Prostate gland (tissue), 2 donors: ENCODE measurements around the gene TMEM88. TPM values are rescaled to one million over a fixed set of nuclear protein-coding genes. Genes with fewer than 3 reads are reported as not detected.

Experiments
- DNase-seq: peaks from one replicate; pipeline ENCODE4 v3.0.0-alpha.2; 2019; ENCODE audit warnings: low spot score
- H3K27ac ChIP-seq, 2 donors: fragments of 200-600 bp; sonication (generic); 2 replicates each; pipeline ENCODE4 v1.5.1; 2017 to 2019
- H3K27me3 ChIP-seq: fragments of 200-600 bp; sonication (generic); replicated peaks from 2 replicates; pipeline ENCODE4 v1.5.1; 2019; ENCODE audit not compliant: insufficient read depth
- H3K36me3 ChIP-seq, 2 donors: fragments of 200-600 bp; sonication (generic); 1 replicate in 1 of 2; 2 replicates in 1 of 2; pipeline versions ENCODE4 v1.5.1 to v1.8.1; 2017 to 2019
- H3K4me1 ChIP-seq: fragments of 200-600 bp; sonication (generic); replicated peaks from 2 replicates; pipeline ENCODE4 v1.5.1; 2019
- H3K4me3 ChIP-seq, 2 donors: fragments of 200-600 bp; sonication (generic); 2 replicates each; pipeline ENCODE4 v1.5.1; 2017 to 2019
- H3K9me3 ChIP-seq: fragments of 200-600 bp; sonication (generic); 2 replicates; pipeline ENCODE4 v1.5.1; 2017
- CTCF ChIP-seq, 4 experiments: fragments of 200-600 bp in 2 of 4; fragments of 450-650 bp in 2 of 4; sonication (generic) in 2 of 4; IDR thresholded peaks; 1 replicate in 3 of 4; 2 replicates in 1 of 4; pipeline ENCODE4 v1.5.1; 2016 to 2019; ENCODE audit warnings: antibody characterized with exemption in 4 of 4, mild to moderate bottlenecking in 2 of 4, moderate library complexity in 2 of 4
- POLR2A ChIP-seq: fragments of 450-650 bp; IDR thresholded peaks from one replicate; pipeline ENCODE4 v1.6.1; 2016; ENCODE audit warnings: antibody characterized with exemption, mild to moderate bottlenecking
- POLR2AphosphoS5 ChIP-seq: sonication (generic); formaldehyde crosslinking; IDR thresholded peaks from one replicate; pipeline ENCODE4 v1.6.1; 2017; ENCODE audit warnings: antibody characterized with exemption
- WGBS: methylation state at CpG from one replicate; pipeline ENCODE4 v1.1.5; 2018; 5-methylcytosine and 5-hydroxymethylcytosine counted together
- intact Hi-C: fragments of 100-400 bp; cut with DNase I; formaldehyde crosslinking; loops from one replicate; pipeline ENCODE4 v1.14.2; 2022
- total RNA-seq, 2 donors: library from RNA; depleted of rRNA; stranded (reverse); fragments of >200 nt; gene quantifications; one replicate each; pipeline ENCODE4 v1.1.0, GENCODE V29; 2016

Gene TMEM88
- total RNA-seq, 2 donors from 2014 or later, result 11.1 to 15.7 TPM

DNA sequence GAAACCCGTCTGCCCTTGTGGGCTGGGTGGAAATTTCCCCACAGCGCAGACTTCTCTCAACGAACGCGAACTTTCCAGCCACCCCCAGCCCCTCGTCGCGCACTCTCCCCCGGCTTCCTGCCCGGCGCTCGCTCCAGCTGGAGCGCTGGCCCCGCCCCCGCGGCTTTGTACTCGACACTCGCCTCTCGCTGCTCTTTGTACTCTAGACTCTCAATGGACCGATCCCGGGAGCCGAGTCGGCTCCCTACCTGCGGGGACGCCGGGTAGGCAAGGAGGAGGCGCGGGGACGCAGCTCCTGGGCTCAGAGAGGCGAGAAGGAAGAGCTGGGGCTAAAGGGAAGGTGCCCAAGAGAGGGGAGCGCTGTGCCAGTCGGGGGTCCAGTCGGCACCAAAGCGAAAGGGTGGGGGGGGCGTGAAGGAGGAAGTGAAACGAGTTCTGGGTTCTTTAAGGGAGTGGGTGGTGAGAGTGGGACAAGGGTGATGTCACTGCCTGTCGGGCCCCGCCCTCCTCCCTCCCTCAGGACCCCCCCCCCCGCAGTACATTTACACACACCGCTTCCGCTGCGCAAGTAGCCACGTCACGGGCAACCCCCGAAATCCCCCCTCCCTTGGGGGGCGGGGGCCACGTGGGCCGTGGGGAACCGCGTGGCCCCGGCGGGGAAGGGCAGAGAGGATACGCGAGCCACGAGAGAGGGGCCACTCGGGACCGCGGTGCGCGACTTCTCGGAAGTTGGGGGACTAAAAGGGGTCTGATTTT, 11.2 kb upstream of the TMEM88 start:
- peak overlapping the region; percentile 67 to 72 for H3K4me3 ChIP-seq
- H3K36me3 ChIP-seq, result peaks cover 14 to 20% of the 10 kb centered on the region in 2 donors
- DNase-seq, result peak; percentile 77
- TF ChIP-seq POLR2A (peak; percentile 75), POLR2AphosphoS5 (no peak)
- H3K27me3 ChIP-seq, result no peaks in the 10 kb centered on the region
- no peaks in the 10 kb centered on the region for H3K9me3 ChIP-seq
- peaks cover 22% of the 10 kb centered on the region for H3K4me1 ChIP-seq
- WGBS, result under 1% methylated on average over 61 of the region's 61 CpGs
- peak overlapping the region; percentile 98 to 99 for H3K27ac ChIP-seq
- intact Hi-C loops, result loop anchor here (5.0 to 10.0 kb wide), 2 partner anchors 311 to 496 kb away; partner anchors contain the start of gene PER1

DNA sequence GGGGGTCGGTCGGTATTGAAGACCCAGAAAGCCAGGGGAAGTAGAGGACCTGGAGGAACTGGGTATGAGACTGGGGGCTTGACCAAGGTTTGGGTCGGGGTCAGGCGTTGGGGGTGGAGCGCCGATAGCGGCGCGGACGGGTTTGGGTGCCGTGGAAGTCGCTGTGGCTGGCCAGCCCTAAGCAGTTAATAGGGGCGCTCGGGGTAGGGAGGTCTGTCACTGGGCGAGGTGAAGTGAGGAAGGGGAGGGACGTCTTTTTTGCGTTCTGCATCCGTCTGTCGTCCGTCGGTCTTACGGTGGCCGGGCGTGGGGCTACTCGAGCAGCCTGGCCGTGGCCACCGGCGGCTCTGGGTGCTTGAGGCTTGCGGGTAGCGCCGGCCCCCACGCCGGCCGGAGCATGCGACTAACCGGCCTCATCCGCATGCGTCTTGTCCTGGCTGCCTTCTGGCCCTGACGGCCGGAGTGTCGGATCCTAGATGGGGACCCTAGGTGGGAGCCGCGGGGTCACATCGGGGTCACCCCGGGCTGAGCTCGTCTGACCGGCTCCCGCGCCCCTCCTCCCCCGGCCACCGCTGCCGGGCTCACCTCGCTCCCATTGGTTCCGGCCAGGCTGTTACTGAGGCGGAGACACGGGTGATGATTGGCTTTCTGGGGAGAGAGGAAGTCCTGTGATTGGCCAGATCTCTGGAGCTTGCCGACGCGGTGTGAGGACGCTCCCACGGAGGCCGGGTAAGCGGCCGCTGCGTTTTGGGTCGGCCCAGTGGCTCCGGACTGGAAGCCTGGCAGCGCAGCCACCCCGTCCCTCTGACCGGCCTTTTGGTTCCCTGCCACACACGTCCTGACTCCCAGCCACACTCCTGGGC, 10.3 kb upstream of the TMEM88 start:
- intact Hi-C loops, result loop anchor here (5.0 to 10.0 kb wide), 2 partner anchors 310 to 497 kb away; partner anchors contain the start of gene PER1
- WGBS, result under 1% methylated on average over 71 of the region's 71 CpGs
- Histone ChIP-seq H3K4me3 (peak overlapping the region; percentile 67 to 72), H3K9me3 (no peaks in the 10 kb centered on the region), H3K4me1 (peaks cover 14% of the 10 kb centered on the region), H3K36me3 (peaks cover 22 to 23% of the 10 kb centered on the region in 2 donors), H3K27me3 (no peaks in the 10 kb centered on the region), H3K27ac (peak overlapping the region; percentile 98 to 99)
- TF ChIP-seq POLR2AphosphoS5 (peak; percentile 98), CTCF (IDR thresholded peaks at IDR 0.05) (peak in 1 of 4 experiments; percentile 11), POLR2A (peak; percentile 93)
- peak; percentile 95 for DNase-seq

DNA sequence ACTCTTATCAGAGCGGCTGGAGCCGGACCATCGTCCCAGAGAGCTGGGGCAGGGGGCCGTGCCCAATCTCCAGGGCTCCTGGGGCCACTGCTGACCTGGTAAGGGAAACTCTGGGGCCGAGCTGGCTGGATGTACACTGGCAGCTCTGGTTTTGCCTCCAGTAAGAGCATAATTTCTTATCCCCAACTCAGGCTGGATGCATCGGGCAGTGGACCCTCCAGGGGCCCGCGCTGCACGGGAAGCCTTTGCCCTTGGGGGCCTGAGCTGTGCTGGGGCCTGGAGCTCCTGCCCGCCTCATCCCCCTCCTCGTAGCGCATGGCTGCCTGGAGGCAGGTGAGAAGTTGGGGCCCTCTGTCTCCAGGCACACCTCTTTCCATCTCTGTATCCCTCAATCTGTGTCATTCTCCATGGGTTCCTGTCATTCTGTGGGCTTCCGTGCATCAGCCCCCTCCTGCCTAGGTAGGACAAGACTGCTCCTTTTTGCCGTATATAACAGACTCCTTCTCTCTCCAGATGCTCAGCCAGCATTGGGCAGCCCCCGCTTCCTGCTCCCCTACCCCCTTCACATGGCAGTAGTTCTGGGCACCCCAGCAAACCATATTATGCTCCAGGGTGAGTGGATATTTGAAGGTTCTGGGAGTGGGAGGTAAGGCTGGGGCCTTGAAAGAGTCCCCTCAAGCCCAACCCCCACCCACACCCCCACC, 9.4 kb upstream of the TMEM88 start:
- H3K4me3 ChIP-seq, result peak overlapping the region in 1 of 2 donors; percentile 67
- no peak for DNase-seq
- no peaks in the 10 kb centered on the region for H3K27me3 ChIP-seq
- WGBS, result 72% methylated on average over 15 of the region's 15 CpGs
- no peak for TF ChIP-seq POLR2AphosphoS5
- TF ChIP-seq POLR2A, result no peak
- no peak for TF ChIP-seq CTCF (IDR thresholded peaks at IDR 0.05)
- peaks cover 23% of the 10 kb centered on the region in 2 donors for H3K36me3 ChIP-seq
- intact Hi-C loops, result loop anchor here (10.0 kb wide), 1 partner anchor 309 kb away; the partner anchor contains the start of gene PER1
- peak overlapping the region; percentile 98 to 99 for H3K27ac ChIP-seq
- peaks cover 11% of the 10 kb centered on the region for H3K4me1 ChIP-seq
- no peaks in the 10 kb centered on the region for H3K9me3 ChIP-seq

- TF ChIP-seq POLR2A (no peak), POLR2AphosphoS5 (no peak), CTCF (IDR thresholded peaks at IDR 0.05) (no peak)
- WGBS, result 85% methylated on average over 22 of the region's 22 CpGs
- intact Hi-C loops, result loop anchor here (10.0 kb wide), 1 partner anchor 309 kb away; the partner anchor contains the start of gene PER1
- Histone ChIP-seq H3K4me1 (peaks cover 11% of the 10 kb centered on the region), H3K27ac (no peak overlapping the region), H3K9me3 (no peaks in the 10 kb centered on the region), H3K4me3 (no peak overlapping the region), H3K27me3 (no peaks in the 10 kb centered on the region), H3K36me3 (peaks cover 23% of the 10 kb centered on the region in 2 donors)
- no peak for DNase-seq
Observed at GRCh38 chr17:7846063-7846735, 8.7 kb upstream of the TMEM88 start.
